ENCODE measurements around the gene ZNF341. TPM values are rescaled to one million over a fixed set of nuclear protein-coding genes. Genes with fewer than 3 reads are reported as not detected.
A peak's percentile ranks its signal among the peaks of the same experiment; 100 is the strongest.

The ZNF341 gene
- total RNA-seq, 1 donor = 1.1 TPM

DNA sequence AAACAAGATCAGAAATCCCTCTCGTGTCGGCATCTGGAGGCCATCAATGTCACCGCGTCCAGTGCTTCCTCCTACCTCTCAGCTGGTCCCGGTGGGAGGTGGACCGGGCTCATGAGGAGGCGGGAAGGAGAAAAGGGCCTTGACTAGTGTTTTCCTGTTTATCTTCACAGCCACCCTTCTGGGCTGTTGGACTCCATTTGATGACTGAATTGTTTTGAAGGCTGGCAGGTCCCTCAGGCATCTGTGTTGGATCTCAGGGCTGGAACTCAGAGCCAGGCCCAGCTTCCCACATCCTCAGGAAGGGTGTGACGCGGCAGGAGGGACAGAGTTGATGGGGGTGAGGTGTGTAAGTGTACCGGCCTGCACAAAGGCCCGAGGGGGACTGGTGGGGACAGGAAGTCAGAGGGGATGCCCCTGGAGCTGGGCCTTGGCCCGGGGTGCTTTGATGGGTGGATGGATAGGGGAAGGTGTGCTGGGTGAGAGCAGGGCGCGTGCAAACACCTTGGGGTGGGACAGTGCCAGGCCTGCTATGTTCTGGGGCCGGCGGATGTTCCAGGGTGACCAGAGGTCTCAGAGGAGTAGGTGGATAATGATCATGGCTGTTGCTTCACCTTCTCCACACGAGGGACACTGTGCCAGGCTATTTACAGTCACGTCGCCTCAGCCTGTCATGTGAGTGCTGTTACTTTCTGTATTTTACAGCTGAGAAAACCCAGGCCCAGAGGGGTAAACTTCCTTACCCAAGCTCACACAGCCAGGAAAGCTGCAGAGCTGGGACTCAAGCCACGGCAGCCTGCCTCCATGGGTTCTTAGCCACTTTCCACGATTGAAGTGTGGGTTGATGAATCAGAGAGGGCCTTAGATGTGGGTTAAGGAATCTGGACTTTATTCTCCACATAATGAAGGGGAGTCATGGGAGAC lies 61.5 kb downstream of the ZNF341 start:
- Histone ChIP-seq H3K4me2 (ENCODE audit: insufficient read depth, low read length) (no peak overlapping the region), H3K4me1 (ENCODE audit: insufficient read depth, low read length) (peaks cover 8% of the 10 kb centered on the region), H2AFZ (ENCODE audit: low read length) (no peak overlapping the region), H3K79me2 (ENCODE audit: insufficient read depth, low read length) (no peaks in the 10 kb centered on the region), H3K4me3 (ENCODE audit: insufficient read depth, low read length) (no peak overlapping the region), H3K27me3 (ENCODE audit: insufficient read depth, low read length) (no peaks in the 10 kb centered on the region), H3K36me3 (ENCODE audit: insufficient read depth, low read length) (no peaks in the 10 kb centered on the region), H4K20me1 (ENCODE audit: insufficient read depth, low read length) (peaks cover 2% of the 10 kb centered on the region), H3K27ac (ENCODE audit: low read depth, low read length) (no peak overlapping the region), H3K9me3 (ENCODE audit: low read depth, low read length) (no peaks in the 10 kb centered on the region)
- TF ChIP-seq, protein P1, sequence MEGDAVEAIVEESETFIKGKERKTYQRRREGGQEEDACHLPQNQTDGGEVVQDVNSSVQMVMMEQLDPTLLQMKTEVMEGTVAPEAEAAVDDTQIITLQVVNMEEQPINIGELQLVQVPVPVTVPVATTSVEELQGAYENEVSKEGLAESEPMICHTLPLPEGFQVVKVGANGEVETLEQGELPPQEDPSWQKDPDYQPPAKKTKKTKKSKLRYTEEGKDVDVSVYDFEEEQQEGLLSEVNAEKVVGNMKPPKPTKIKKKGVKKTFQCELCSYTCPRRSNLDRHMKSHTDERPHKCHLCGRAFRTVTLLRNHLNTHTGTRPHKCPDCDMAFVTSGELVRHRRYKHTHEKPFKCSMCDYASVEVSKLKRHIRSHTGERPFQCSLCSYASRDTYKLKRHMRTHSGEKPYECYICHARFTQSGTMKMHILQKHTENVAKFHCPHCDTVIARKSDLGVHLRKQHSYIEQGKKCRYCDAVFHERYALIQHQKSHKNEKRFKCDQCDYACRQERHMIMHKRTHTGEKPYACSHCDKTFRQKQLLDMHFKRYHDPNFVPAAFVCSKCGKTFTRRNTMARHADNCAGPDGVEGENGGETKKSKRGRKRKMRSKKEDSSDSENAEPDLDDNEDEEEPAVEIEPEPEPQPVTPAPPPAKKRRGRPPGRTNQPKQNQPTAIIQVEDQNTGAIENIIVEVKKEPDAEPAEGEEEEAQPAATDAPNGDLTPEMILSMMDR (IDR thresholded peaks at IDR 0.05; ENCODE audit: extremely low read depth, low read depth, low read length) = no peak
- DNase-seq (ENCODE audit: insufficient read length, low spot score, missing footprints) = peak; percentile 89

DNA sequence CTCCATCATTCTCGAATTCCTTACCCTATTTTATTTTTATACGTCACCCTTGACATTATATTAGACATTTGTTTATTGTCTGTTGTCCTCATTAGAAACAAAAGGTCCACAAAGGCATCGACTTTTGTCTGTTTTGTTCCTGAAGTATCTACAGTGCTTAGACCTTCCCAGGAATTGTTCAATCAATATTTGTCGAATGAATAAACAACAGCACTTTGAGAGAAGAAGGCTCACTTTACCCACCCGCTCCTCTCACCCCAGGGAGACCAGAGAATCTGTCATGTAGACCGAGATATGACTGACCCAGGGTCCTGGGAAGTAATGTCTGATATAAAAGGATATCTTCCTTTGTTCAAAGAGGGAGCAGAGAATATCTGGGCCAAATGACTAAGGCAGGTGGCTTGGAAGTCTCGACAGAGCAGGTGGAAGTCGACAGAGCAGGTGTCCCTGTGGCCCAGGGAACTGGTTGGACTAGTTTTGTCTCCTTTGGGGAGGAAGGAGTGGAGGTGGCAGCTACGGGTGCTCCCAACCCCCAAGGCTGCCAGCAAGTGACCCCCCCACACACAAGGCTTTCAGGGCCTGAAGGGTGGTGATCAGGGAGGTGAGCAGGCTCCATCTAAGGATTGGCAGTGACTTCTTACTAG lies 64.6 kb downstream of the ZNF341 start:
- Histone ChIP-seq H3K27ac (ENCODE audit: low read depth, low read length) (no peak overlapping the region), H4K20me1 (ENCODE audit: insufficient read depth, low read length) (no peaks in the 10 kb centered on the region), H3K4me3 (ENCODE audit: insufficient read depth, low read length) (no peak overlapping the region), H3K36me3 (ENCODE audit: insufficient read depth, low read length) (no peaks in the 10 kb centered on the region), H3K4me1 (ENCODE audit: insufficient read depth, low read length) (no peaks in the 10 kb centered on the region), H2AFZ (ENCODE audit: low read length) (no peak overlapping the region), H3K27me3 (ENCODE audit: insufficient read depth, low read length) (no peaks in the 10 kb centered on the region), H3K4me2 (ENCODE audit: insufficient read depth, low read length) (no peak overlapping the region), H3K9me3 (ENCODE audit: low read depth, low read length) (no peaks in the 10 kb centered on the region), H3K79me2 (ENCODE audit: insufficient read depth, low read length) (no peaks in the 10 kb centered on the region)
- peak; percentile 67 for DNase-seq (ENCODE audit: insufficient read length, low spot score, missing footprints)
- TF ChIP-seq, protein P1 (IDR thresholded peaks at IDR 0.05; ENCODE audit: extremely low read depth, low read depth, low read length) = no peak

DNA sequence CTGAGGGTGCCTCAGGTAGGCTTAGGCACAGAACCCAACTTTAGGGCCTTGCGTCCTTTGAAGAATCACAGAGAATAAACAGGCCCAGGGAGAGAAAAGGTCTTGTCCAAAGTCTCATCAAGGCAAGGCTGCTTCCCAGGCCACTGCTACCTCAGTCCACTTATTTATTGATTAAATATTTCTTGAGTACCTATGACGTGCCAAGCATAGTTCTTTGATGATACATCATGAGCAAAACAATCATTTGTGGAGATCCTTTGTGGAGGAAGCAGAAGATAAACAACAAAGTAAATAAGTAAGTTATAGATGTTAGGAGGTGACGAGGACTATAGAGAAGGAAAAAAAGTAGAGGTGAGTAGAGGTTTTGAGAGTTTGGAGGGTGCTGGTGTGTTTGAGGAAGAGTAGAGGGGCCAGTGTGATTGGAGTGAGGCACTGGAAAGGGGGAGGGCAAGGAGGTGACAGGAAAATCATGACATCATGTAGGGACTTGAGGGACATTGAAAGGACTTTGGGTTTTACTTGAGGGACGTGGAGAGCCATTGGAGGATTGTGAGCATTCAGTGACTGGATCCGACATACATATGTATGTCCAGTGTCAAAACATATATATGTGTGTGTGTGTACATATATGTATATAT lies 65.2 kb downstream of the ZNF341 start:
- H3K4me1 ChIP-seq (ENCODE audit: insufficient read depth, low read length) = no peaks in the 10 kb centered on the region
- no peak overlapping the region for H3K4me2 ChIP-seq (ENCODE audit: insufficient read depth, low read length)
- H3K9me3 ChIP-seq (ENCODE audit: low read depth, low read length) = no peaks in the 10 kb centered on the region
- DNase-seq (ENCODE audit: insufficient read length, low spot score, missing footprints) = no peak
- no peak overlapping the region for H2AFZ ChIP-seq (ENCODE audit: low read length)
- H3K27ac ChIP-seq (ENCODE audit: low read depth, low read length) = no peak overlapping the region
- no peaks in the 10 kb centered on the region for H3K27me3 ChIP-seq (ENCODE audit: insufficient read depth, low read length)
- no peaks in the 10 kb centered on the region for H3K36me3 ChIP-seq (ENCODE audit: insufficient read depth, low read length)
- no peak overlapping the region for H3K4me3 ChIP-seq (ENCODE audit: insufficient read depth, low read length)
- TF ChIP-seq, protein P1 (IDR thresholded peaks at IDR 0.05; ENCODE audit: extremely low read depth, low read depth, low read length) = no peak
- H4K20me1 ChIP-seq (ENCODE audit: insufficient read depth, low read length) = no peaks in the 10 kb centered on the region
- no peaks in the 10 kb centered on the region for H3K79me2 ChIP-seq (ENCODE audit: insufficient read depth, low read length)

DNA sequence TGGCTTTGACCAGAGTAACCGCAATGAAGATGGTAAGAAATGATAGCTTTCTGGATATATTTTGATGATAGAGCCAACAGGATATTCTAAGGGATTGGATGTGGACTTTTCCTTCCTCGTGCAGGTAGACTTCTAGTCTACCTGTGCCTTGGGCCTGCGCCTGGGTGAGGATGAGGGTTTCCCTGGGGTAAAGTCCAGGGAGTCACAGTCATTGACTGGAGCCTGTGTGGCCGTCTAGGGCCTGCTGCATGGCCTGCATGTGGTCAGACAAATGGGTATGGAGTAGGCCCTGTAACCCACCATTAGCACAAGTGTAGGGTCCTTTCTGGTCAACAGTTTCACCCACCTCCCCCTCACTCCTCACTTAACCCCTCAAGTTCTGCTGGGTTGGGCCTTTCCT lies 66.6 kb downstream of the ZNF341 start:
- no peaks in the 10 kb centered on the region for H4K20me1 ChIP-seq (ENCODE audit: insufficient read depth, low read length)
- H3K27ac ChIP-seq (ENCODE audit: low read depth, low read length) = no peak overlapping the region
- H3K4me3 ChIP-seq (ENCODE audit: insufficient read depth, low read length) = no peak overlapping the region
- peaks cover 2% of the 10 kb centered on the region for H3K4me1 ChIP-seq (ENCODE audit: insufficient read depth, low read length)
- no peaks in the 10 kb centered on the region for H3K27me3 ChIP-seq (ENCODE audit: insufficient read depth, low read length)
- H3K4me2 ChIP-seq (ENCODE audit: insufficient read depth, low read length) = no peak overlapping the region
- no peaks in the 10 kb centered on the region for H3K9me3 ChIP-seq (ENCODE audit: low read depth, low read length)
- H3K79me2 ChIP-seq (ENCODE audit: insufficient read depth, low read length) = no peaks in the 10 kb centered on the region
- no peaks in the 10 kb centered on the region for H3K36me3 ChIP-seq (ENCODE audit: insufficient read depth, low read length)
- TF ChIP-seq, protein P1 (IDR thresholded peaks at IDR 0.05; ENCODE audit: extremely low read depth, low read depth, low read length) = no peak
- no peak for DNase-seq (ENCODE audit: insufficient read length, low spot score, missing footprints)
- no peak overlapping the region for H2AFZ ChIP-seq (ENCODE audit: low read length)
